COLO668 (cell line): Measurements from ENCODE around the gene LSR.

Experiments used
- DNase-seq: peaks from one replicate; lab custom pipeline; 2025; ENCODE audit not compliant: unreplicated experiment; lab: John Stamatoyannopoulos, UW

Gene LSR, protein sequence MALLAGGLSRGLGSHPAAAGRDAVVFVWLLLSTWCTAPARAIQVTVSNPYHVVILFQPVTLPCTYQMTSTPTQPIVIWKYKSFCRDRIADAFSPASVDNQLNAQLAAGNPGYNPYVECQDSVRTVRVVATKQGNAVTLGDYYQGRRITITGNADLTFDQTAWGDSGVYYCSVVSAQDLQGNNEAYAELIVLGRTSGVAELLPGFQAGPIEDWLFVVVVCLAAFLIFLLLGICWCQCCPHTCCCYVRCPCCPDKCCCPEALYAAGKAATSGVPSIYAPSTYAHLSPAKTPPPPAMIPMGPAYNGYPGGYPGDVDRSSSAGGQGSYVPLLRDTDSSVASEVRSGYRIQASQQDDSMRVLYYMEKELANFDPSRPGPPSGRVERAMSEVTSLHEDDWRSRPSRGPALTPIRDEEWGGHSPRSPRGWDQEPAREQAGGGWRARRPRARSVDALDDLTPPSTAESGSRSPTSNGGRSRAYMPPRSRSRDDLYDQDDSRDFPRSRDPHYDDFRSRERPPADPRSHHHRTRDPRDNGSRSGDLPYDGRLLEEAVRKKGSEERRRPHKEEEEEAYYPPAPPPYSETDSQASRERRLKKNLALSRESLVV

DNA sequence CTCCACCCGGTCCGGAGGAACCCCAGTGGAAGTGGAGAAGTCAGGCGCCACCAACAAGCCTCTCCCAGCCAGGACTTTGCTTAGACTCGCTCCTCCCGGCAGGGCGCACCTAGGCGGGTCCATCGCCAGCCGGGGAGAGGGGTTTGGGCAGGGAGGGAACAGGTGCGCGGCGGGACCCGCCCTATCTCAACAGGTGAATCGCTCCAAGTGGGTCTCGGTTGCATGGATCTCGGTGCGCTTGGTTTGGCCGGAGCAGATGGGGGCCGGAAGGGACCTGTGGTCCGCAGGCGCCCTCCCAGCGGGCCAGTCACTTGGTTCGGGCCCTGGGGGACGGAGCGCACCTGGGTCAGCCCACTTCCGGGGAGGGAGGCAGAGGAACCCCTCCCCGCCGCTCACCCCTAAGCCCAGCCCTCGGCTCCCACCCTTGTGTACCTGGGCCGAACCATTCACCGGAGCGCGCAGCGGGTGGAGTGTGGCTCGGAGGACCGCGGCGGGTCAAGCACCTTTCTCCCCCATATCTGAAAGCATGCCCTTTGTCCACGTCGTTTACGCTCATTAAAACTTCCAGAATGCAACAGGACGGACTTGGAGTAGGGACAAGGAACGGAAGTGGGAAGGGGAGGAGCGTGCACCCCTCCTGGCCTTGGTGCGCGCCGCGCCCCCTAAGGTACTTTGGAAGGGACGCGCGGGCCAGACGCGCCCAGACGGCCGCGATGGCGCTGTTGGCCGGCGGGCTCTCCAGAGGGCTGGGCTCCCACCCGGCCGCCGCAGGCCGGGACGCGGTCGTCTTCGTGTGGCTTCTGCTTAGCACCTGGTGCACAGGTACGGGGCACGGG lies at the start of gene LSR:
Gene LSR, plus strand, starts transcription at position 693 of the 836 bp plus-strand sequence. Its CDS starts 21 bp downstream, at position 714.
- peak; percentile 97 for DNase-seq

DNA sequence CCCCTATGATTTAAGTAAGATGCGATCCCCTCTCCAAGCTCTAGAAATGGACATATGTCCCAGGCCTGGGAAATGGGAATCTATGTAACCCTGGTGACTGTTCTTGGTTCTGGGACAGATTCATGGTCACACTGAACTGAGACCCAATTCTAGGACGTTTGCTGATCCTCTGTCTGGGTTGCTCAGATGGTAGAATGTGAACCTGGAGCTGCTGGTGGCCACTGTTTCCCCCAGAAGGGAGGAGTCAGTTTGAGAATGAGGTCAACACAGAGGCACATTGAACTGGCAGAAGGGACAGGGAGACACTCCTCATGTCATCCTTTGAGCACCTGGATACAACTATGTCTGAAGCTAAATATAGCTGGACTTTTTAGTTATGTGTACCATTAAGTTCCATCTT lies 49.3 kb upstream of the LSR start:
- no peak for DNase-seq

DNA sequence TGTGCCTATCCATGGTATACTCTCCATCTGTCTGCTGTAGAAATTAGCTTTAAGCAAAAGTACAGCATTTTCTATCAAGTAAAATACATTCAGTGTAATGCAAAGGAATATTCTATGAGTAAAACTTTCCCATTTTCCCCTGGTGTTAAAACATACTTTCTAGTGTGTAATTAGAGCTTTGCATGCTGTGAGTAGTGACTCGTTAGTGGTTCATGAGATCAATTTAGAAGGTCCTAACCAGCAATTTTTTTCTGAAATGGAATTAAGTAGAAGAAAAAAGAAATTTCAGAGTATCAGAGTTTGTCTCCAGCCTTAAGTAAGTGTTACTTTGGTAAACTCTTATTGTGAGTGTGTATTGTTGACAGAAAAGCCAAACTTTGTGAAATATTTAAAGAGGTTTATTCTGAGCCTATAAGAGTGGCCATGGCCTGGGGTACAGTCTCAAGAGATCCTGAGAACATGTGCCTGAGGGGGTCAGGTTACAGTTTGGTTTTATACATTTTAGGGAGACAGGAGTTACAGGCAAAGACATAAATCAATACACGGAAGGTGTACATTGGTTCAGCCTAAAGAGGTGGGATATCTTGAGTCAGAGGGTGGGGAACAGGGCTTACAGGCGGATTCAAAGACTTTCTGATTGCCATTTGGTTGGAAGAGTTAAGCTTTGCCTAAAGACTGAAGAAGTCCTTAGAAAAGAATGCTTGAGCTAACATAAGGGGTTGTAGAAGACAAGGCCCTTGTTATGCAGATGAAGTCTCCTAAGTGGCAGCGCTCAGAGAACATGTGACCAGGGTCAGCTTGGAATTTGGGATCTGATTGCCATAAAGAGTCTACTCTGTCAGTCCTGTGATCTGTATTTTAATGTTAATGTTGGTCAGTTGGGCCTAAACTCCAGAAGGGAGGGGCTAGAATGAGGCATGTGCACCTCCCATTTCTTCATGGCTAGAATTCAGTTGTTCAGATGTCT lies 45.8 kb upstream of the LSR start:
- no peak for DNase-seq

DNA sequence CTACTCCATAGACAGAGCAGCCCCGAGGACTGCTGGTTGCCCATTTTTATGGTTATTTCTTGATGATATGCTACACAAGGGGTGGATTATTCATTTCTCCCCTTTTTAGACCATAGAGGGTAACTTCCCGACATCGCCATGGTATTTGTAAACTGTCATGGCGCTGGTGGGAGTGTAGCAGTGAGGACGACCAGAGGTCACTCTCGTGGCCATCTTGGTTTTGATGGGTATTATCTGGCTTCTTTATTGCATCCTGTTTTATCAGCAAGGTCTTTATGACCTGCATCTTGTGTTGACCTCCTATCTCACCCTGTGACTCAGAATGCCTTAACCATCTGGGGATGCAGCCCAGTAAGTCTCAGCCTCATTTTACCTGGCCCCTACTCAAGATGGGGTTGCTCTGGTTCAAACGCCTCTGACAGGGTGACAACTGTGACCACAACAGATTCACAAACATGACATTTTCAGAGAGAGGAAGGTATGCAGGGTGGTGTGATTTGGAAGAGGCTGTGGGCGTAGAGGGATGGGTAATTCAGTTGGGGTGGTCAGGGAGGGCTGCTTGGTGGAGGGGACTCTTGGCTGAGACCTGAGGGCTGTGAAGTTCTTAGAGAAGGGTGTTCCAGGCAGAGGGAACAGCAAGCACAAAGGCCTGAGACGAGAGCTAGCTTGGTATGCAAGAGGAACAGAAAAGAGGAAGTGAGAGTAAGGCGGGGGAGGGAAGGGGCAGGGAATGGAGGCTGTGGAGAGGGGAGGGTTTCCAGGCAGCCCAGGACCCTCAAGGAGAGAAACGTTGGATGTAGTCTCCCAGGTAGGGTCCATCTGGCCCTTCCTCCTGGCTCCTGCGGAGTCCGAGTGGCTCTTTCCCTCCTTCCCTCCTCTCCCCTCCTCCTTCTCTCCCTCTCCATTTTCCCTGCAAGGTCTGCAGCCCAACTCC lies 43.7 kb upstream of the LSR start:
- no peak for DNase-seq

DNA sequence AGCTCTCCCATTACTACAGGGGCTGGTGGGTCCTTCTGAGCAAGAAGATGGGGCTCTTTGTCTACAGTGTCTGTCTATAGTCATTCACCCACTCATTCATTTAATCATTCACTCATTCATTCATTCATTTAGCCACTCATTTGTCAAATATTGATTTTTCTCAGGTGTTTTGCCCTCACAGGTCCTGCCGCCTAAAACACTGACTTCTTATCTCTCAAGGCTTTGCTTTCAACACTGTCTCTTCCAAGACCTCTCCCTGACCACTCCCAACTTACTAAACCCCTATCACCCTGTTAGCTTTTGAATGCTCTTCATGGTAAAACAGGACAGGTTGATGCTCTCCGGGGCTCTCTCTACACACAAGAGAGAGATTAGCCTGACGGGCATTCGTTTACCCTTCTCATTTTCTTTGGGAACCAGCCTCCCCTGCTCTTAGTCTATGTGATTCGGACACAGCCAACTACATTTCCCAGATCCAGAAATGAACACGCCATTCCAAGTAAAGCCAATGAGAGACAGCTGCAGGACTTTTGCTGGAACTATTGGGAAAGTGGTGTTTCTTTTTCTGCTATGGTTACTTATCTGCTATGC lies 43.0 kb upstream of the LSR start:
- no peak for DNase-seq

DNA sequence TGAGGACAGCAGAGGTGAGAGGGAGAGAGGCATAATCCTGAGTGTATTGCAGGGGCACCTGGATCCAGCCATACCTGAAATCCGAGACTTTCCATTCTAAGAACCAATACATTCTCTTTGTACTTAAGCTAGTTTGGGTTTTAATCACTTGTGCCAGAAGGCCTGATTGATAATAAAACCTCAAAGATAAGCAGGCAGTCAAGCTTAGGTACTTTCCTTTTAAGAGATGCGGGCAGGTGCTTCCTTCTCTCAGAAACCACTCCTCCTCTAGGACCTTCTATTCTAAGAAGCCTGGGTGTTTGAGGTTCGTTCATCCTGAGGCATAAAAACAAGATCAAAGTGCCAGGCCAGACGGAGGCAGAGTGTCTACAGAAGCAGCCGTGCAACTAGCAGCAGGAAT lies 42.4 kb upstream of the LSR start:
- no peak for DNase-seq

DNA sequence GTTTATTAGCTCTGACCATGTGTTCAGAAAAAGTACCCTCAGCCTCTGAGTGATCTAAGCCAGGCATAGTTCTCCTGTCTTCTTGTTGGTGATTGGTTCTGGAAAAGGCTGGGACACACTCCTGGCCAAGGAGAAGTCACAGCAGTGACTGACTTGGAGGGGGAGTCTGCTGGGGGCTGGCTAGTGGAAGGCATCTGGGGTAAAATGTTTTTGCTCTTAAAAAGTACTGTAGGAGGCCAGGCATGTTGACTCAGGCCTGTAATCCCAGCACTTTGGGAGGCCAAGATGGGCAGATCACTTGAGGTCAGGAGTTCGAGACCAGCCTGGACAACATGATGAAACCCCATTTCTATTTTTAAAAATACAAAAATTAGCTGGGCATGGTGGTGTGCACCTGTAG lies 41.9 kb upstream of the LSR start:
- no peak for DNase-seq

DNA sequence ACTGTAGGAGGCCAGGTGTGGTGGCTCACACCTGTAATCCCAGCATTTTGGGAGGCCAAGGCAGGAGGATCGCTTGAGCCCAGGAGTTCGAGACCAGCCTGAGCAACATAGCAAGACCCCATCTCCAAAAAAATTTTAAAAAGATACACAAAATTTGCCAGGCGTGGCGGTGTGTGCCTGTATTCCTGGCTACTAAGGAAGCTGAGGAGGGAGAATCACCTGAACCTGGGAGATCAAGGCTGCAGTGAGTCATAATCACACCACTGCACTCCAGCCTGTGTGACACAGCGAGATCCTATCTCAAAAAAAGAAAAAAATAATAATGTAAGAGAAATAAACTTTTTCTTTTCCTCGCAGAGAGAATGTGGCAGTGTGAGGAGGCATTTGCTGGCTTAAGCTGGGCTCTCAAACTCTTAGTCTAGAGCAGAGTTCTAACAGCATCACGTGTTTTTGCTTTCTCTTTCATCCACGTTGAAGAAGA lies 41.4 kb upstream of the LSR start:
- no peak for DNase-seq

DNA sequence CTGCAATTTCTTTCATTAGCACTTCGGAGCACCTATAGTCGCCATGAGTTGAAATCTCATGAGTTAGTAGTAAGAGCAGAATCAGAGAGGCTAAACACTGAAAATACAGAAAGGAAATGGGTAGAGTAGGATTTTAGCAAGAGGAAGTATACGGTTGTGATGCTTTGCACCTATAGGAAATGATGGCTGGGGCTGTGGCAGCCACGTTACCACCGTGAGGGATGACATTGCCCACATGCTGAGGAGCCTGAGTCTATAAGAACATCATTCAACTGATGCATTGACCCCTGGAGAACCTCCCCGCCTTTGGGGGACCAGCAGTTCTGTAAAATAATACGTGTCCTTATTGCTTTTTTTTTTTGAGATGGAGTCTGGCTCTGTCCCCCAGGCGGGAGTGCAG lies 40.7 kb upstream of the LSR start:
- no peak for DNase-seq

DNA sequence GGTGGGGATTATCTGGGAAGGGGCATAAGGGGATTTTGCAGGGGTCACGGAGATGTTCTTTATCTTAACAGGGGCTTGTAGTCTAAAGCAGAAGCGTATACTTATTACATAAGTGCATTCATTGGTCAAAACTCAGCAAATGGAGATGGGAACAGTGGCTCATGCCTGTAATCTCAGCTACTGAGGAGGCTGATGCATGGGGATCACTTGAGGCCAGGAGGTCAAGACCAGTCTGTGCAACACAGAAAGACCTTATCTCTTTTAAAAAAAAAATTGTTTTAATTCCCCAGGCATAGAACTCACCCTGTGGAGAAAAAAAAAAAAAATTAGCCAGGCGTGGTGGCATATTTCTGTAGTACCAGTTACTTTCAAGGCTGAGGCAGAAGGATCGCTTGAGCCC lies 39.2 kb upstream of the LSR start:
- no peak for DNase-seq

DNA sequence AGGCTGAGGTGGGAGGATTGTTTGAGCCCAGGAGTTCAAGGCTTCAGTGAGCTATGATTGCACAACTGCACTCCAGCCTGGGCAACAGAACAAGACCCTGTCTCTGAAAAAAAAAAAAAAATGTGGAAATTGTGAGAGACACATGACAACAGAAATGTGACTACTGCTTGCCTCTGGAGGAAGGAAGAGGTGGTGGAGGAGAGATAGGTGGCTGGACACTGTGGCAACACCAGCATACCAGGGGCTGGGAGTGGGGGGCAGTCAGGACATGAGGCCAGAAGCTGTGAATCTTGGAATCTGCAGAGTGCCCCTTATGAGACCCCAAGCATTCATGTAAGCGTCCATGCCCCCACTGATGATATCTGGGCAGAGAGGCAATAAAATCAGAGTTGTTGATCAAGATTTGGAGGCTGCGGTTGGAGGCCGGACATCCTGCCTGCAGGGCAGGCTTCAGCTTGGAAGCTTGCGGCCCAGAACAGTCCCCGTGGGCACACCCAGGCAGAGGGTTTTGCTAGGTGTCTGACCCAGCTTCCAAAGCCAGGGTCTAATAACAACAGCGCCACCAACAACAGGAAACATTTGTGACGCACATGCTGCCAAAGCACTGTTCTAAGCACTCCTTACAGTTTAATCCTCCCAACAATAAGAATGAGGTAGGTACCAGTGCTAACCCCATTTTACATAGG lies 37.1 kb upstream of the LSR start:
- DNase-seq: no peak

DNA sequence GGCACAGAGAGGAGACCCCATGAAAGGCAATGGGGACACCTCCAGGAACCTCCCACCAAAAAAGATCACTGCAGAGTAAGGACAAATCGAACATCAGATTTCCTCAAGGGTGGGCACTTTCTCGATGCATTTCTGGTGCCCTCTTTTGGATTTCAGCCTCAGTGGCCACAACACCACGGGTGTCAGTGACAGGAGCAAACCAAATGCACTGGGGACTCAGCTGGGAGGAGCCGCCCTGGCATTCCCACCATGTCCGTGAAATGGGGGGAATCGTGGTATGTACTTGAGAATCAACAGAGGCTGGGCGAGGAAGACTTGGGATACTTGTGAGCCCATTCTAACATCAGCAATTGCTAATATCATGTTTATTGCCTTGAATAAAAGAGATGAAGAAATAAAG lies 36.6 kb upstream of the LSR start:
- DNase-seq: no peak

DNA sequence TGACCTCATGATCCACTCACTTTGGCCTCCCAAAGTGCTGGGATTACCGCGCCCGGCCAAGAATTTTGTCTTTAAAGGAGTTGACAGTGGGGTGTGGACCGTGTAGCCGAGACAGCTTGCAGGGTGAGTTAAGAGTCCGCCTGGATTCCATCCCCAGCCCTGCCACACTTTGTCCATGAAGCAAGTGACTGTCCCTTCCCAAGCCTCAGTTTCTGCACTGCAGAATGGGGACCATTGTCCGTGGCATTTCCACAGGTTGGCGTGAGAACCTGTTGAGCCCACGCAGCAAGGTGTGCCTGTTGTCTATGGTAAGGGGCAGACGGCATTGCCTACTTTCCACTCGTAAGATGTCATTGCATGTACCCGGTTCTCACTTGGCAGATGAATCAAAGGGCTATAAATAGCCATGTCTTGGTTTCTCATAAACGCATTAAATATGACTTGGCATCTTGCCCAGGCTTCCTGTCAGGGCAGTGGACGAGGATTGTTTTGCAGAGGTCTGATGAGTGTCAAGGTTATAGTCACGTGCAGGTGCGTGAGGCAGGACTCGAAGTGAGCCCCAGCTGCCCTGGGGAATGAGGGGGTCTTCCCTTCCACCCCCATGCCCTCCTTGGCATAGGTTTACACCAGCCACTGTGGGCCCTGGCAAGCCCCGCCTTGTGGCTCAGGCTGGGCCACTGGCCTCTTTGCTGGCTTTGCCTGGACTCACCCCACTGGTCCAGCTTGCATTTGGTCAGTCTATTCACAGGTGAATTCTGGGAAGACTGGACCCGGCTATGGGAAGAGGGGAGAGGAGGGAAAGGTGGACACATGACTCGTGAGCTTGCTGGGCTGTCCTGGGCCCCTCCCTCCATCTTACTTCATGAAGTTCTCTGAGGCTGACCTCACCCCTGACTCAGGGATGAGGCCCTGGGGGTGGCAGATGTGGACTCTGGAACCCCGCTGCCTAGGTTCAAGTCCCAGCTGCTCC lies 34.9 kb upstream of the LSR start:
- peak; percentile 83 for DNase-seq

DNA sequence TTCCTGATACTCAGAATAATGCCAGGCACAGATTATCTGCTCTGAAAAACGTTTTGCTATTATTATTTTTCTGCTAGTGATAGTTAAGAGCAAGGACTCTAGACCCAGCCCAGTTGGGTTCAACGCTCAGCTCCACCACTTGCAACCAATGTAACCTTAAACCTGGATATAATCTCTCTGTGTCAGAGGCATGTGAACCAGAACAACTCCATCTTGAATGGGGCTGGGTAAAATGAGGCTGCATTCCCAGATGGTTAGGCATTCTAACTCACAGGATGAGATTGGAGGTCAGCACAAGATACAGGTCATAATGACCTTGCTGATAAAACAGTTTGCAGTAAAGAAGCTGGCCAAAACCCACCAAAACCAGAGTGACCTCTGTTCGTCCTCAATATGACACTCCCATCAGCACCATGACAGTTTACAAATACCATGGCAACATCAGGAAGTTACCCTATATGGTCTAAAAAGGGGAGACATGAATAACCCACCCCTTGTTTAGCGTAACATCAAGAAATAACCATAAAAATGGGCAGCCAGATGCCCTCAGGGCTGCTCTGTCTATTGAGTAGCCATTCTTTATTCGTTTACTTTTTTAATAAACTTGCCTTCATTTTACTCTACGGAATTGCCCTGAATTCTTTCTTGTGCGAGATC lies 33.9 kb upstream of the LSR start:
- DNase-seq: no peak

DNA sequence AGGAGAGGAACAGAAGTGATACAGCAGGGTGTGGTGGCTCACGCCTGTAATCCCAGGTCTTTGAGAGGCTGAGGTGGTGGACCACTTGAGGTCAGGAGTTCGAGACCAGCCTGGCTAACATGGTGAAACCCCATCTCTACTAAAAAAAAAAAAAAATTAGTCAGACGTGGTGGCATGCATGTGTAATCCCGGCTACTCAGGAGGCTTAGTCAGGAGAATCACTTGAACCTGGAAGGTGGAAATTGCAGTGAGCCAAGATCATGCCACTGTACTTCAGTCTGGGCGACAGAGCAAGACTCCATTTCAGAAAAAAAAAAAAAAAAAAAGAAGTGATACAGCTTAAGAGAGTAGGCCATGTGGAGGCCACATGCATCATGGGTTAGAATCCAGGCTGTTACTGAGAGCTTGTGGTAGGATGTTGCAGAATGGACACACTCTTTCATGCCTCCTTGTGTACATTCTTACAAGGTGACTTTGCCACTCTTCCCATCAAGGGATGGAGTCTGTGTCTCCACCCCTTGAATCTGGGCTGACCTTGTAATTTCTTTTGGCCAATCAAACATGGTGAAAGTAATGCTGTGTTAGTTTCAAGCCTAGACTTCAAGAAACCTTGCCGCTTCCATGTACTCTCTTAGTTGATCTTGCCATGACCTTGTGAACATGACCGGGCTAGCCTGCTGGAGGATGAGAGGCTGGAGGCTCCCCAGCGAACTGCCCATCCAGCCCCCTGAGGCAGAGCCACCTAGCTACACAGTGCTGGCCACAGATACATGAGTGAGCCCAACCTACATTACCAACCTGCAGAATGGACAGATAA lies 32.6 kb upstream of the LSR start:
- no peak for DNase-seq
